Suprapubic skin (tissue), 4 donors: Measurements from ENCODE around the gene HSP90AB1. TPM values are rescaled to one million over a fixed set of nuclear protein-coding genes. Genes with fewer than 3 reads are reported as not detected.

Experiments
- DNase-seq, 2 donors: peaks; one replicate each; pipeline ENCODE4 v3.0.0-alpha.2; 2019; ENCODE audit warnings: low spot score in 2 of 2
- H3K27ac ChIP-seq: fragments of 200-600 bp; sonication (generic); one replicate; pipeline ENCODE4 v1.5.1; 2019
- H3K27me3 ChIP-seq: fragments of 200-600 bp; sonication (generic); one replicate; pipeline ENCODE4 v1.5.1; 2019
- H3K36me3 ChIP-seq: fragments of 200-600 bp; sonication (generic); one replicate; pipeline ENCODE4 v1.5.1; 2019
- H3K4me1 ChIP-seq: fragments of 200-600 bp; sonication (generic); one replicate; pipeline ENCODE4 v1.5.1; 2019
- H3K4me3 ChIP-seq: fragments of 200-600 bp; sonication (generic); one replicate; pipeline ENCODE4 v1.5.1; 2019; ENCODE audit warnings: mild to moderate bottlenecking
- H3K9me3 ChIP-seq: fragments of 200-600 bp; sonication (generic); one replicate; pipeline ENCODE4 v1.5.1; 2019
- CTCF ChIP-seq, 2 donors: fragments of 200-600 bp in 1 of 2; fragments of 450-650 bp in 1 of 2; sonication (generic) in 1 of 2; IDR thresholded peaks; one replicate each; pipeline ENCODE4 v1.5.1; 2016 to 2019; ENCODE audit warnings: antibody characterized with exemption in 2 of 2, mild to moderate bottlenecking in 1 of 2, moderate library complexity in 1 of 2
- EP300 ChIP-seq: sonication (generic); formaldehyde crosslinking; IDR thresholded peaks from one replicate; pipeline ENCODE4 v1.6.1; 2017; ENCODE audit warnings: antibody characterized with exemption
- POLR2A ChIP-seq, 2 donors: fragments of 450-650 bp; IDR thresholded peaks; one replicate each; pipeline ENCODE4 v1.6.1; 2017; ENCODE audit warnings: antibody characterized with exemption in 2 of 2, mild to moderate bottlenecking in 2 of 2, moderate library complexity in 2 of 2
- POLR2AphosphoS5 ChIP-seq, 3 donors: sonication (generic); formaldehyde crosslinking; IDR thresholded peaks; one replicate each; pipeline ENCODE4 v1.6.1; 2017; ENCODE audit warnings: antibody characterized with exemption in 3 of 3
- WGBS: methylation state at CpG from one replicate; pipeline ENCODE4 v1.1.5; 2018; 5-methylcytosine and 5-hydroxymethylcytosine counted together
- total RNA-seq, 4 donors: library from RNA; depleted of rRNA; stranded (reverse); fragments of >200 nt; gene quantifications; one replicate each; pipeline ENCODE4 v1.1.0, GENCODE V29; 2016

Gene HSP90AB1
- total RNA-seq, 4 donors from 2014 or later: 450 to 830 (median 678) TPM

GRCh38 chr6:44272999-44273566 is 26.2 kb downstream of the HSP90AB1 start:
- TF ChIP-seq POLR2AphosphoS5 (IDR thresholded peaks at IDR 0.05) (no peak), EP300 (no peak), CTCF (IDR thresholded peaks at IDR 0.05) (no peak), POLR2A (IDR thresholded peaks at IDR 0.05) (no peak)
- DNase-seq: no peak
- no peaks in the 10 kb centered on the region for H3K36me3 ChIP-seq
- H3K27me3 ChIP-seq: peaks cover 74% of the 10 kb centered on the region
- no peak overlapping the region for H3K4me3 ChIP-seq
- WGBS: 78% methylated on average over 18 of the region's 23 CpGs
- peaks cover 22% of the 10 kb centered on the region for H3K4me1 ChIP-seq
- no peak overlapping the region for H3K27ac ChIP-seq
- no peaks in the 10 kb centered on the region for H3K9me3 ChIP-seq

GRCh38 chr6:44273617-44274016 is 26.7 kb downstream of the HSP90AB1 start:
- peaks cover 78% of the 10 kb centered on the region for H3K27me3 ChIP-seq
- no peaks in the 10 kb centered on the region for H3K36me3 ChIP-seq
- no peak overlapping the region for H3K27ac ChIP-seq
- no peaks in the 10 kb centered on the region for H3K9me3 ChIP-seq
- H3K4me1 ChIP-seq: peaks cover 22% of the 10 kb centered on the region
- TF ChIP-seq POLR2A (IDR thresholded peaks at IDR 0.05) (no peak), CTCF (IDR thresholded peaks at IDR 0.05) (no peak), EP300 (no peak), POLR2AphosphoS5 (IDR thresholded peaks at IDR 0.05) (no peak)
- no peak overlapping the region for H3K4me3 ChIP-seq
- 87% methylated on average over 1 of the region's 1 CpG for WGBS
- no peak for DNase-seq

GRCh38 chr6:44275271-44275748 is 28.4 kb downstream of the HSP90AB1 start:
- H3K36me3 ChIP-seq: no peaks in the 10 kb centered on the region
- 91% methylated on average over 55 of the region's 59 CpGs for WGBS
- H3K27ac ChIP-seq: no peak overlapping the region
- H3K27me3 ChIP-seq: peaks cover 73% of the 10 kb centered on the region
- TF ChIP-seq EP300: no peak
- TF ChIP-seq POLR2AphosphoS5 (IDR thresholded peaks at IDR 0.05): no peak
- no peak for TF ChIP-seq CTCF (IDR thresholded peaks at IDR 0.05)
- no peak for TF ChIP-seq POLR2A (IDR thresholded peaks at IDR 0.05)
- H3K4me3 ChIP-seq: peak overlapping the region; percentile 41
- no peaks in the 10 kb centered on the region for H3K9me3 ChIP-seq
- H3K4me1 ChIP-seq: peaks cover 18% of the 10 kb centered on the region
- no peak for DNase-seq

GRCh38 chr6:44275749-44276648 is 29.1 kb downstream of the HSP90AB1 start:
- no peak overlapping the region for H3K27ac ChIP-seq
- peaks cover 12% of the 10 kb centered on the region for H3K4me1 ChIP-seq
- 21% methylated on average over 29 of the region's 109 CpGs for WGBS
- peak overlapping the region; percentile 41 for H3K4me3 ChIP-seq
- no peak for TF ChIP-seq POLR2AphosphoS5 (IDR thresholded peaks at IDR 0.05)
- no peak for TF ChIP-seq CTCF (IDR thresholded peaks at IDR 0.05)
- TF ChIP-seq POLR2A (IDR thresholded peaks at IDR 0.05): no peak
- no peak for TF ChIP-seq EP300
- no peaks in the 10 kb centered on the region for H3K9me3 ChIP-seq
- no peak for DNase-seq
- H3K36me3 ChIP-seq: no peaks in the 10 kb centered on the region
- peaks cover 66% of the 10 kb centered on the region for H3K27me3 ChIP-seq
